ENCODE data around the gene NUDT5. TPM values are rescaled to one million over a fixed set of nuclear protein-coding genes. Genes with fewer than 3 reads are reported as not detected.

NUDT5 gene
- total and polyA plus RNA-seq, 2 of the 8 experiments (the other 6 are each of a cell fraction or from before 2014, with no cell fraction given) = 130 to 134 TPM

GRCh38 chr10:12225444-12225843 is 29.8 kb upstream of the NUDT5 start:
- no peak overlapping the region for H3K27ac ChIP-seq (ENCODE audit: low read depth, low read length)
- no peak overlapping the region for H3K14ac ChIP-seq (ENCODE audit: insufficient read length)
- no peak overlapping the region for H4K5ac ChIP-seq (ENCODE audit: insufficient read length, low read depth, low read length)
- CTCF ChIA-PET (ENCODE audit: partially characterized antibody) = interaction anchor here (1.1 to 2.4 kb wide), 3 partner anchors 11 to 28 kb away, joined by 3 to 11 read pairs (median 4); no protein-coding TSS in a partner anchor
- H3K27me3 ChIP-seq (replicated peaks in 1 of 4; ENCODE audit: control insufficient read depth in 3 of 4, extremely low read depth in 1 of 4, insufficient read depth in 3 of 4, low read length in 3 of 4) = no peaks in the 10 kb centered on the region
- no peak overlapping the region for H4K91ac ChIP-seq (replicated peaks; ENCODE audit: insufficient read length, low read length)
- DNase-seq (ENCODE audit: low read depth in 1 of 2, low spot score in 2 of 2) (no peak), FAIRE-seq (no peak)
- peaks cover 3 to 50% (median 25%) of the 10 kb centered on the region in 4 experiments; a peak in 7 of 8 replicates for H3K36me3 ChIP-seq (ENCODE audit: control insufficient read depth in 2 of 4, insufficient read depth in 4 of 4, low read length in 3 of 4)
- POLR2A ChIA-PET (ENCODE audit: partially characterized antibody) = interaction anchor here (1.7 kb wide), 1 partner anchor 13 kb away, joined by 7 read pairs; no protein-coding TSS in a partner anchor
- H3K56ac ChIP-seq (replicated peaks; ENCODE audit: insufficient read length, low read depth, low read length) = no peak overlapping the region
- H2BK120ac ChIP-seq (replicated peaks; ENCODE audit: low read depth, low read length) = no peak overlapping the region
- H3K79me2 ChIP-seq (ENCODE audit: control insufficient read depth in 1 of 2, insufficient read depth in 2 of 2, low read length in 2 of 2) = peaks cover 0 to 8% of the 10 kb centered on the region in 2 experiments; a peak in 2 of 4 replicates
- H4K20me1 ChIP-seq (replicated peaks in 1 of 2; ENCODE audit: control insufficient read depth in 1 of 2, insufficient read depth in 2 of 2, low read length in 2 of 2) = no peaks in the 10 kb centered on the region
- no peak overlapping the region for H3K4ac ChIP-seq (replicated peaks; ENCODE audit: insufficient read length, low read depth, low read length)
- H3K18ac ChIP-seq (ENCODE audit: extremely low read depth, low read length) = no peak overlapping the region
- H2AFZ ChIP-seq (ENCODE audit: low read length) = no peak overlapping the region
- H3K23me2 ChIP-seq (ENCODE audit: low read depth, low read length) = no peaks in the 10 kb centered on the region
- no peak overlapping the region for H2BK5ac ChIP-seq (ENCODE audit: low read depth, low read length)
- H2BK15ac ChIP-seq (ENCODE audit: low read length) = no peak overlapping the region
- no peak overlapping the region for H3K4me3 ChIP-seq (ENCODE audit: extremely low read depth in 1 of 4, insufficient read depth in 2 of 4, low read depth in 3 of 4, low read length in 4 of 4)
- no peak overlapping the region for H3K23ac ChIP-seq (ENCODE audit: insufficient read length)
- WGBS, 2 experiments (ENCODE audit: extremely low coverage in 1 of 2, insufficient coverage in 1 of 2, insufficient read length in 1 of 2, insufficient replicate concordance in 2 of 2, low coverage in 1 of 2, low lambda C conversion rate in 2 of 2, missing lambda C conversion rate in 1 of 2) = 83% methylated on average over 2 of the region's 2 CpGs; no CpG with 5 or more reads in 1 of the 2 experiments
- no peaks in the 10 kb centered on the region for H3K4me1 ChIP-seq (replicated peaks in 1 of 4; ENCODE audit: control insufficient read depth in 3 of 4, insufficient read depth in 4 of 4, low read length in 3 of 4)
- no peak overlapping the region for H2AK5ac ChIP-seq (ENCODE audit: low read depth, low read length)
- peaks cover 3% of the 10 kb centered on the region for H3K79me1 ChIP-seq (ENCODE audit: low read depth, low read length)
- no peak overlapping the region for H2BK12ac ChIP-seq (ENCODE audit: low read depth, low read length)
- H3K4me2 ChIP-seq (ENCODE audit: insufficient read depth in 1 of 2, low read depth in 2 of 2, low read length in 2 of 2) = no peak overlapping the region
- no peak overlapping the region for H4K8ac ChIP-seq (ENCODE audit: extremely low read depth, insufficient read depth, low read length)
- no peak overlapping the region for H3K9ac ChIP-seq (replicated peaks in 1 of 4; ENCODE audit: extremely low read depth in 1 of 4, low read depth in 3 of 4, low read length in 3 of 4)
- no peak overlapping the region for H2BK20ac ChIP-seq (ENCODE audit: low read length)
- H3K9me3 ChIP-seq (ENCODE audit: insufficient read depth in 2 of 2, low read depth in 1 of 2, low read length in 1 of 2) = peaks cover 3 to 13% of the 10 kb centered on the region in 2 experiments; a peak in 3 of 4 replicates
- TF ChIP-seq BCL11A (IDR thresholded peaks at IDR 0.05; ENCODE audit: low read depth in 2 of 2, low read length in 2 of 2) (no peak), POU5F1 (IDR thresholded peaks at IDR 0.05; ENCODE audit: low read depth, low read length) (no peak), EP300 (IDR thresholded peaks at IDR 0.05; ENCODE audit: borderline replicate concordance in 1 of 2, low read depth in 2 of 2, low read length in 2 of 2) (no peak), USF2 (IDR thresholded peaks at IDR 0.05; ENCODE audit: low read length) (no peak), SUZ12 (IDR thresholded peaks at IDR 0.05; ENCODE audit: low read length) (no peak), SP2 (IDR thresholded peaks at IDR 0.05; ENCODE audit: low read length) (no peak), EZH2 (IDR thresholded peaks at IDR 0.05; ENCODE audit: low read depth, low read length, severe bottlenecking) (no peak), TAF1 (IDR thresholded peaks at IDR 0.05; ENCODE audit: low read depth, low read length) (no peak), RNF2 (IDR thresholded peaks at IDR 0.05; ENCODE audit: borderline replicate concordance, low read depth, low read length, missing control alignments, poor library complexity, severe bottlenecking) (no peak), ATF3 (IDR thresholded peaks at IDR 0.05; ENCODE audit: insufficient read depth, low read depth, low read length) (no peak), GTF2F1 (IDR thresholded peaks at IDR 0.05; ENCODE audit: borderline replicate concordance, low read depth, low read length) (no peak), CHD2 (IDR thresholded peaks at IDR 0.05; ENCODE audit: low read length) (no peak)

All from H1 (cell line).